KMS-11 (cell line): ENCODE results near the gene USP53.

Experiments
- H2AFZ ChIP-seq: fragments of 200-600 bp; sonication (generic); 2 replicates; pipeline ENCODE4 v1.6.1; 2016; ENCODE audit warnings: antibody characterized with exemption, mixed run types, low read depth
- H3K27ac ChIP-seq: fragments of 200-600 bp; sonication (generic); 2 replicates; pipeline ENCODE4 v1.6.1; 2016; ENCODE audit warnings: mild to moderate bottlenecking, mixed run types
- H3K27me3 ChIP-seq: fragments of 200-600 bp; sonication (generic); 2 replicates; pipeline ENCODE4 v1.6.1; 2017; ENCODE audit warnings: mild to moderate bottlenecking, low read depth, mixed run types, moderate library complexity; ENCODE audit not compliant: insufficient read depth
- H3K36me3 ChIP-seq: fragments of 200-600 bp; sonication (generic); 2 replicates; pipeline ENCODE4 v1.6.1; 2017; ENCODE audit warnings: mild to moderate bottlenecking, mixed run types; ENCODE audit not compliant: insufficient read depth
- H3K4me1 ChIP-seq: fragments of 200-600 bp; sonication (generic); 2 replicates; pipeline ENCODE4 v1.6.1; 2016; ENCODE audit warnings: mild to moderate bottlenecking, low read depth, mixed run types; ENCODE audit not compliant: poor library complexity, severe bottlenecking
- H3K4me2 ChIP-seq: fragments of 200-600 bp; sonication (generic); 2 replicates; pipeline ENCODE4 v1.7.0; 2016; ENCODE audit warnings: mild to moderate bottlenecking, mixed run types
- H3K4me3 ChIP-seq: fragments of 200-600 bp; sonication (generic); IDR thresholded peaks from 2 replicates; pipeline ENCODE4 v1.6.1; 2017; ENCODE audit warnings: low read depth, low read length, mixed read lengths; ENCODE audit not compliant: insufficient read depth
- H3K79me2 ChIP-seq: fragments of 200-600 bp; sonication (generic); 2 replicates; pipeline ENCODE4 v1.6.1; 2016; ENCODE audit warnings: low read depth, mixed run types; ENCODE audit not compliant: insufficient read depth
- H3K9ac ChIP-seq: fragments of 200-600 bp; sonication (generic); 2 replicates; pipeline ENCODE4 v1.6.1; 2016; ENCODE audit warnings: mild to moderate bottlenecking, mixed run types
- H4K20me1 ChIP-seq: fragments of 200-600 bp; sonication (generic); 2 replicates; pipeline ENCODE4 v1.6.1; 2016; ENCODE audit warnings: mild to moderate bottlenecking, mixed run types; ENCODE audit not compliant: insufficient read depth
- TF ChIP-seq, protein P1 (sequence below): fragments of 200-600 bp; sonication (generic); conservative IDR thresholded peaks from 2 replicates; pipeline ENCODE4 v1.6.1; 2017; ENCODE audit warnings: low read depth, mild to moderate bottlenecking, antibody characterized with exemption, low read length, moderate library complexity, mixed read lengths

Gene USP53

GRCh38 chr4:119197772-119198212 is 14.7 kb upstream of the USP53 start:
- no peak overlapping the region for H2AFZ ChIP-seq
- no peak overlapping the region for H3K4me2 ChIP-seq
- no peaks in the 10 kb centered on the region for H4K20me1 ChIP-seq
- no peaks in the 10 kb centered on the region for H3K27me3 ChIP-seq
- TF ChIP-seq, protein P1, sequence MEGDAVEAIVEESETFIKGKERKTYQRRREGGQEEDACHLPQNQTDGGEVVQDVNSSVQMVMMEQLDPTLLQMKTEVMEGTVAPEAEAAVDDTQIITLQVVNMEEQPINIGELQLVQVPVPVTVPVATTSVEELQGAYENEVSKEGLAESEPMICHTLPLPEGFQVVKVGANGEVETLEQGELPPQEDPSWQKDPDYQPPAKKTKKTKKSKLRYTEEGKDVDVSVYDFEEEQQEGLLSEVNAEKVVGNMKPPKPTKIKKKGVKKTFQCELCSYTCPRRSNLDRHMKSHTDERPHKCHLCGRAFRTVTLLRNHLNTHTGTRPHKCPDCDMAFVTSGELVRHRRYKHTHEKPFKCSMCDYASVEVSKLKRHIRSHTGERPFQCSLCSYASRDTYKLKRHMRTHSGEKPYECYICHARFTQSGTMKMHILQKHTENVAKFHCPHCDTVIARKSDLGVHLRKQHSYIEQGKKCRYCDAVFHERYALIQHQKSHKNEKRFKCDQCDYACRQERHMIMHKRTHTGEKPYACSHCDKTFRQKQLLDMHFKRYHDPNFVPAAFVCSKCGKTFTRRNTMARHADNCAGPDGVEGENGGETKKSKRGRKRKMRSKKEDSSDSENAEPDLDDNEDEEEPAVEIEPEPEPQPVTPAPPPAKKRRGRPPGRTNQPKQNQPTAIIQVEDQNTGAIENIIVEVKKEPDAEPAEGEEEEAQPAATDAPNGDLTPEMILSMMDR, result no peak
- no peaks in the 10 kb centered on the region for H3K4me1 ChIP-seq
- no peak overlapping the region for H3K4me3 ChIP-seq
- H3K9ac ChIP-seq, result no peak overlapping the region
- no peaks in the 10 kb centered on the region for H3K79me2 ChIP-seq
- no peaks in the 10 kb centered on the region for H3K36me3 ChIP-seq
- H3K27ac ChIP-seq, result no peak overlapping the region

DNA sequence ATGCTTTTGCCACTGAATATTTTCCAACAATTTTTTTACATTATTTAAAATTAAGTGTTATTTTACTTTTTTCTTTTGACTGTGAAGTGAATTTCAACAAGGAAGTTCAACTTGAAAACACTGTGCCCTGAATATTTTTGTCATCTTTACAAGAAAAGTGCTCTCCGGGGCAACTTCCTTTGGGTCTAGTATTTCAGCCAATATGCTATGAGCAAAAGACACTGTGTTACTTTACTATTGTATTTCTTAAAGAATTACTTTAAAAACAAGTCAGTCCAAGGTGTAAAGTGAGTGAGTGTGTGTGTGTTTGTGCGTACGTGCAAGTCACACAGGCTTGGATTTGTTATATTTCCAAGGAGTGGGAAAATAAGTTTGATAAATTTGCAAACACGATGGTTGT is 7.6 kb upstream of the USP53 start:
- Histone ChIP-seq H3K4me2 (no peak overlapping the region), H3K9ac (no peak overlapping the region), H3K4me1 (no peaks in the 10 kb centered on the region), H2AFZ (no peak overlapping the region), H4K20me1 (no peaks in the 10 kb centered on the region), H3K4me3 (no peak overlapping the region), H3K36me3 (no peaks in the 10 kb centered on the region), H3K27me3 (no peaks in the 10 kb centered on the region), H3K27ac (no peak overlapping the region), H3K79me2 (no peaks in the 10 kb centered on the region)
- TF ChIP-seq, protein P1, result no peak

DNA sequence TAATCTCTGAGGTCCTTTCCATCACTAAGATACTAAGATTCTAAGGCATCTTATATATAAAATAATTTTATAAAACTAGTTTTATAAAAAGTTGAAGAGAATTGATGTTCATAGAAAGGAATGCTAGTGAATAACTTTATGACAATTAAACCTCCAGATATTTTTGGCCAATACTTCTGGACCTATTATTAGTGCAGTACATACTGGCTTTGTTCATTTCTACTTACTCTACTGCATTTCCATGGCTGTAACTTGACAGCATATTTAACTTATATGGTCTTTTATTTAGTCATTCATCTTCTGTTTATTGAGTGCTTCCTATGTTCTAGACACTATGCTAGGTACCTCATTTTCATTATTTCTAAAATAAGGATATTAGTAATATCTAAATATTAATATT is 6.8 kb upstream of the USP53 start:
- Histone ChIP-seq H4K20me1 (no peaks in the 10 kb centered on the region), H2AFZ (no peak overlapping the region), H3K4me3 (no peak overlapping the region), H3K27me3 (no peaks in the 10 kb centered on the region), H3K36me3 (no peaks in the 10 kb centered on the region), H3K4me2 (no peak overlapping the region), H3K4me1 (peaks cover 2% of the 10 kb centered on the region), H3K9ac (no peak overlapping the region), H3K79me2 (no peaks in the 10 kb centered on the region), H3K27ac (no peak overlapping the region)
- TF ChIP-seq, protein P1, result no peak

GRCh38 chr4:119206178-119206577 is 6.3 kb upstream of the USP53 start:
- peaks cover 7% of the 10 kb centered on the region for H3K4me1 ChIP-seq
- H3K79me2 ChIP-seq, result no peaks in the 10 kb centered on the region
- no peak overlapping the region for H3K27ac ChIP-seq
- H2AFZ ChIP-seq, result no peak overlapping the region
- H3K36me3 ChIP-seq, result no peaks in the 10 kb centered on the region
- no peaks in the 10 kb centered on the region for H4K20me1 ChIP-seq
- H3K4me2 ChIP-seq, result no peak overlapping the region
- no peaks in the 10 kb centered on the region for H3K27me3 ChIP-seq
- H3K9ac ChIP-seq, result no peak overlapping the region
- H3K4me3 ChIP-seq, result no peak overlapping the region
- TF ChIP-seq, protein P1, result no peak
